Measurements from ENCODE around the gene CRMP1. TPM values are rescaled to one million over a fixed set of nuclear protein-coding genes. Genes with fewer than 3 reads are reported as not detected.

Gene CRMP1
- total and polyA plus RNA-seq, 8 donors = 1.2 to 21.4 (median 2.1) TPM; not detected in 1

DNA sequence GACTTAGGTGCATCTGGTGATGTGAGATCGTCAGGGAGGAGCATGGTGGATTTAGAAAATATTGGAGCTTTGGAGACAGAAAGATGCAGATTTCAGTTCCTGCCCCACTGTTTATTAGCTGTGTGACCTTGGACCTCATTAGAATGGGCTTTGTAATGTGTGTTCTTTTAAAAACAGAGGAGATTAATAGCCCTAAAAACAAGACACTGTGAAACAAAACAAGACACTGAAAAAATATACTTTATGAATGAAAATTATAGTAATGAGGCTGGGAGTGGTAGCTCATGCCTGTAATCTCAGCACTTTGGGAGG lies 102.4 kb downstream of the CRMP1 start:
- 38 to 64% (median 55%) methylated on average over 1 of the region's 1 CpG for WGBS, 5 donors
- H3K36me3 ChIP-seq = peaks cover 0 to 51% (median 31%) of the 10 kb centered on the region in 4 donors
- peaks cover 0 to 8% (median 4%) of the 10 kb centered on the region in 4 donors for H3K4me1 ChIP-seq
- TF ChIP-seq POLR2A (IDR thresholded peaks at IDR 0.05) = no peak
- no peak for TF ChIP-seq EP300 (IDR thresholded peaks at IDR 0.05)
- TF ChIP-seq CTCF (IDR thresholded peaks at IDR 0.05) = no peak
- no peak for TF ChIP-seq POLR2AphosphoS5 (IDR thresholded peaks at IDR 0.05)
- H3K9me3 ChIP-seq = no peaks in the 10 kb centered on the region
- no peaks in the 10 kb centered on the region for H3K27me3 ChIP-seq
- no peak overlapping the region for H3K4me3 ChIP-seq
- DNase-seq = no peak
- no peak overlapping the region for H3K27ac ChIP-seq
- intact Hi-C loops (cut with DNase I; ENCODE audit: low total_unique reads) = no loop called here

DNA sequence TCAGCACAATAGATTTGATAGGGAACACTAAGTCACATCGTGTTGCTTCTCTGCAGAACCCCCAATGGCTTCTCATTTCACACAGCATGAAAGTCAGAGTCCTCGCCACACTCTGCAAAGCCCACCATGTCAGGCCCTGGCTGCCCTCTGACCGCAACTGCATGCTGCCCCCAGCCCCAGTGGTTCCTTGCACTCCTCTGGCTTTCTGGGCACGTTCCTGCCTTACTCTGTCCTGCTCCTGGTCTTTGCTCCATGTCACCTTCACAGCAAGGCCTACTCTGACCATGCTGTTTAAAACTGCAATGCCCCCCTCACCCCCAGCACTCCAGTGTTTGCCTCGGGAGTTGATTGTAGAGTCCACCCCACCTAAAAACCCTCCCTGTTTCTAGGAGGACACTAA lies 103.7 kb downstream of the CRMP1 start:
- H3K27me3 ChIP-seq = no peaks in the 10 kb centered on the region
- H3K4me1 ChIP-seq = peaks cover 0 to 8% (median 4%) of the 10 kb centered on the region in 4 donors
- WGBS, 5 donors = 69 to 92% (median 88%) methylated on average over 5 of the region's 5 CpGs
- no peak overlapping the region for H3K4me3 ChIP-seq
- no peak for DNase-seq
- H3K9me3 ChIP-seq = no peaks in the 10 kb centered on the region
- peaks cover 0 to 52% (median 35%) of the 10 kb centered on the region in 4 donors for H3K36me3 ChIP-seq
- no peak overlapping the region for H3K27ac ChIP-seq
- TF ChIP-seq EP300 (IDR thresholded peaks at IDR 0.05) (no peak), POLR2AphosphoS5 (IDR thresholded peaks at IDR 0.05) (no peak), CTCF (IDR thresholded peaks at IDR 0.05) (no peak), POLR2A (IDR thresholded peaks at IDR 0.05) (no peak)
- intact Hi-C loops (cut with DNase I; ENCODE audit: low total_unique reads) = no loop called here

GRCh38 chr4:5788144-5788543 lies 104.7 kb downstream of the CRMP1 start:
- no peak for TF ChIP-seq CTCF (IDR thresholded peaks at IDR 0.05)
- TF ChIP-seq EP300 (IDR thresholded peaks at IDR 0.05) = no peak
- no peak for TF ChIP-seq POLR2A (IDR thresholded peaks at IDR 0.05)
- no peak for TF ChIP-seq POLR2AphosphoS5 (IDR thresholded peaks at IDR 0.05)
- 50 to 67% (median 55%) methylated on average over 2 of the region's 2 CpGs for WGBS, 5 donors
- DNase-seq = no peak
- no peaks in the 10 kb centered on the region for H3K9me3 ChIP-seq
- peaks cover 0 to 8% (median 4%) of the 10 kb centered on the region in 4 donors for H3K4me1 ChIP-seq
- H3K4me3 ChIP-seq = no peak overlapping the region
- H3K36me3 ChIP-seq = peaks cover 0 to 56% (median 38%) of the 10 kb centered on the region in 4 donors
- intact Hi-C loops (cut with DNase I; ENCODE audit: low total_unique reads) = no loop called here
- H3K27ac ChIP-seq = no peak overlapping the region
- H3K27me3 ChIP-seq = no peaks in the 10 kb centered on the region

DNA sequence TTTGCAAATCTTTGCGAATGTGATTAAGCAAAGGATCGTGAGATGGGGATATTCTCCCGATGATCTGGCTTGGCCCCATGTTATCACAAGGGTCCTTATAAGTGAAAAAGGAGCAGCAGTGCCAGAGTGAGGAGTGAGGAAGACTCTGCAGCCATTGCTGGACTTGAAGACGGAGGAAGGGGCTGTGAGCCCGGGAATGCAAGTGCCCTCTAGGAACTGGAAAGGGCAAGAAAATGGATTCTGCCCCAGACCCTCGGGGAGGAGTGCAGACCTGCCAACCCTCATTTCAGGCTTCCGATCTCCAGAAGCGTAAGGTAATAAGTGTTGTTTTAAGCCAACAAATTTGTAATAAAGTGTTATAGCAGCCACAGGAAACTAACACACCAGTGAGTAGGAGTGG lies 105.6 kb downstream of the CRMP1 start:
- TF ChIP-seq EP300 (IDR thresholded peaks at IDR 0.05) (no peak), POLR2A (IDR thresholded peaks at IDR 0.05) (no peak), POLR2AphosphoS5 (IDR thresholded peaks at IDR 0.05) (no peak), CTCF (IDR thresholded peaks at IDR 0.05) (no peak)
- H3K27me3 ChIP-seq = no peaks in the 10 kb centered on the region
- no peak overlapping the region for H3K4me3 ChIP-seq
- H3K36me3 ChIP-seq = peaks cover 0 to 56% (median 41%) of the 10 kb centered on the region in 4 donors
- no peaks in the 10 kb centered on the region for H3K9me3 ChIP-seq
- peaks cover 0 to 8% (median 4%) of the 10 kb centered on the region in 4 donors for H3K4me1 ChIP-seq
- no peak overlapping the region for H3K27ac ChIP-seq
- intact Hi-C loops (cut with DNase I; ENCODE audit: low total_unique reads) = no loop called here
- 90 to 97% (median 96%) methylated on average over 8 of the region's 8 CpGs for WGBS, 5 donors
- DNase-seq = no peak

All from stomach (tissue), 9 donors.